Measurements from ENCODE around the gene RS1. TPM values are rescaled to one million over a fixed set of nuclear protein-coding genes. Genes with fewer than 3 reads are reported as not detected.

Gene RS1
- total and polyA plus RNA-seq, 2 of the 13 experiments (the other 11 are each of a cell fraction or from before 2014, with no cell fraction given), result not detected

GRCh38 chrX:18691431-18691830 lies 19.5 kb upstream of the RS1 start:
- POLR2A ChIA-PET, result no interaction called here
- no TSS peak for BruUV-seq (replicated peaks)
- WGBS (ENCODE audit: low lambda C conversion rate), result 0% methylated on average over 1 of the region's 1 CpG
- no peaks in the 10 kb centered on the region for H4K20me1 ChIP-seq (ENCODE audit: insufficient read depth, low read length)
- TF ChIP-seq KLF11 (CRISPR knock-in tag; IDR thresholded peaks at IDR 0.05), result no peak
- TF ChIP-seq MED13 (CRISPR knock-in tag; IDR thresholded peaks at IDR 0.05), result no peak
- no peaks in the 10 kb centered on the region for H3K9me3 ChIP-seq (ENCODE audit: low read length)
- ATAC-seq (no peak), FAIRE-seq (no peak), DNase-seq (ENCODE audit: low spot score) (no peak)
- no peaks in the 10 kb centered on the region for H3K27me3 ChIP-seq (ENCODE audit: control insufficient read depth in 1 of 2, insufficient read depth in 2 of 2, low read length in 2 of 2)
- H3K4me2 ChIP-seq (ENCODE audit: low read depth, low read length), result no peak overlapping the region
- H3K4me1 ChIP-seq (ENCODE audit: insufficient read depth, low read length), result no peaks in the 10 kb centered on the region
- in situ Hi-C loops (cut with HindIII; ENCODE audit: extremely low pct_ligation_motif_present, low pct_unique_long_range_greater_than_20kb) (no loop called here), intact Hi-C loops (cut with micrococcal nuclease; ENCODE audit: unreplicated experiment) (no loop called here)
- H3K79me2 ChIP-seq (ENCODE audit: insufficient read depth, low read length), result no peaks in the 10 kb centered on the region
- no peaks in the 10 kb centered on the region for H3K36me3 ChIP-seq (replicated peaks in 1 of 2; ENCODE audit: control insufficient read depth in 1 of 2, insufficient read depth in 2 of 2, low read length in 2 of 2)
- no peak overlapping the region for H3K9ac ChIP-seq (ENCODE audit: insufficient read depth, low read depth, low read length)
- no peak overlapping the region for H3K4me3 ChIP-seq (replicated peaks in 1 of 3; ENCODE audit: insufficient read depth in 1 of 3, low read depth in 2 of 3, low read length in 3 of 3)
- CTCF ChIA-PET (ENCODE audit: low intra/inter-chr PET ratio, low total read pairs), result no interaction called here
- H2AFZ ChIP-seq (ENCODE audit: low read length), result no peak overlapping the region
- H3K27ac ChIP-seq (ENCODE audit: extremely low read length, insufficient read depth, low read length), result no peak overlapping the region

DNA sequence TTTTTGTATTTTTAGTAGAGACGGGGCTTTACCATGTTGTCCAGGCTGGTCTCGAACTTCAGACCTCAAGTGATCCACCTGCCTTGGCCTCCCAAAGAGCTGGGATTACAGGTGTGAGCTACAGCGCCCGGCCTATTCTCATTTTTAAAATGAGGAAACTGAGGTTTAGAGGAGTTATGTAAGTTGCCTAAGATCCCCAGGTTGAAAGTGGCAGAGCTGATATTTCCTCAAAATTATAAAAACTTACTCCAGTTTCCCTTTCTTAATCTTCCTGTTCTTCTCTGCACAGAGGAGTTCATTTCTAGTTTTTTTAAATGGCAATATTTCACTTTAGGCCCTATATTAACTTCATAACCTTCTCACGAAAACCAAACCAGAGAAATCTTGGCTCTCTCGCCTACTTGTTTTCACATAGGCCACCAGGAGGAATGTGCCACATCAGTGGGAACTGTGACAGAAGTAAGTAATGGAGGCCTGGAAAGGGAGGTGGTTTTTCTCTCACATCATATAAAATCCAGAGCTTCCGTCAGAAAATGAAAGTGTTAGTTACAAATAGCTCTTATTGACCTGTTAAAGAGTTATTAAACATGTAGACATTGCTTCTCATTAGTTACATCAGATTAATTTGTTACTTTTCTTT lies 16.1 kb upstream of the RS1 start:
- POLR2A ChIA-PET, result no interaction called here
- H3K4me1 ChIP-seq (ENCODE audit: insufficient read depth, low read length), result no peaks in the 10 kb centered on the region
- no peaks in the 10 kb centered on the region for H3K27me3 ChIP-seq (ENCODE audit: control insufficient read depth in 1 of 2, insufficient read depth in 2 of 2, low read length in 2 of 2)
- no TSS peak for BruUV-seq (replicated peaks)
- WGBS (ENCODE audit: low lambda C conversion rate), result 60% methylated on average over 3 of the region's 7 CpGs
- no peaks in the 10 kb centered on the region for H3K79me2 ChIP-seq (ENCODE audit: insufficient read depth, low read length)
- TF ChIP-seq RARA (CRISPR knock-in tag; IDR thresholded peaks at IDR 0.05), result no peak
- no peak for TF ChIP-seq DPF2 (CRISPR knock-in tag; IDR thresholded peaks at IDR 0.05; ENCODE audit: borderline replicate concordance, low read depth)
- no peak for TF ChIP-seq ZNF205 (CRISPR knock-in tag; IDR thresholded peaks at IDR 0.05)
- TF ChIP-seq, protein P1, sequence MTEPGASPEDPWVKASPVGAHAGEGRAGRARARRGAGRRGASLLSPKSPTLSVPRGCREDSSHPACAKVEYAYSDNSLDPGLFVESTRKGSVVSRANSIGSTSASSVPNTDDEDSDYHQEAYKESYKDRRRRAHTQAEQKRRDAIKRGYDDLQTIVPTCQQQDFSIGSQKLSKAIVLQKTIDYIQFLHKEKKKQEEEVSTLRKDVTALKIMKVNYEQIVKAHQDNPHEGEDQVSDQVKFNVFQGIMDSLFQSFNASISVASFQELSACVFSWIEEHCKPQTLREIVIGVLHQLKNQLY (CRISPR knock-in tag; IDR thresholded peaks at IDR 0.05), result no peak
- no peak for TF ChIP-seq ZFP41 (CRISPR knock-in tag; IDR thresholded peaks at IDR 0.05; ENCODE audit: borderline replicate concordance)
- TF ChIP-seq MBNL3 (CRISPR knock-in tag; conservative IDR thresholded peaks at IDR 0.05), result no peak
- TF ChIP-seq, protein P2, sequence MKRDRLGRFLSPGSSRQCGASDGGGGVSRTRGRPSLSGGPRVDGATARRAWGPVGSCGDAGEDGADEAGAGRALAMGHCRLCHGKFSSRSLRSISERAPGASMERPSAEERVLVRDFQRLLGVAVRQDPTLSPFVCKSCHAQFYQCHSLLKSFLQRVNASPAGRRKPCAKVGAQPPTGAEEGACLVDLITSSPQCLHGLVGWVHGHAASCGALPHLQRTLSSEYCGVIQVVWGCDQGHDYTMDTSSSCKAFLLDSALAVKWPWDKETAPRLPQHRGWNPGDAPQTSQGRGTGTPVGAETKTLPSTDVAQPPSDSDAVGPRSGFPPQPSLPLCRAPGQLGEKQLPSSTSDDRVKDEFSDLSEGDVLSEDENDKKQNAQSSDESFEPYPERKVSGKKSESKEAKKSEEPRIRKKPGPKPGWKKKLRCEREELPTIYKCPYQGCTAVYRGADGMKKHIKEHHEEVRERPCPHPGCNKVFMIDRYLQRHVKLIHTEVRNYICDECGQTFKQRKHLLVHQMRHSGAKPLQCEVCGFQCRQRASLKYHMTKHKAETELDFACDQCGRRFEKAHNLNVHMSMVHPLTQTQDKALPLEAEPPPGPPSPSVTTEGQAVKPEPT (CRISPR knock-in tag; IDR thresholded peaks at IDR 0.05; ENCODE audit: low read depth), result no peak
- in situ Hi-C loops (cut with HindIII; ENCODE audit: extremely low pct_ligation_motif_present, low pct_unique_long_range_greater_than_20kb), result no loop called here
- no peaks in the 10 kb centered on the region for H3K36me3 ChIP-seq (replicated peaks in 1 of 2; ENCODE audit: control insufficient read depth in 1 of 2, insufficient read depth in 2 of 2, low read length in 2 of 2)
- H2AFZ ChIP-seq (ENCODE audit: low read length), result no peak overlapping the region
- no peaks in the 10 kb centered on the region for H4K20me1 ChIP-seq (ENCODE audit: insufficient read depth, low read length)
- intact Hi-C loops (cut with micrococcal nuclease; ENCODE audit: unreplicated experiment), result no loop called here
- H3K4me2 ChIP-seq (ENCODE audit: low read depth, low read length), result no peak overlapping the region
- H3K9me3 ChIP-seq (ENCODE audit: low read length), result no peaks in the 10 kb centered on the region
- CTCF ChIA-PET (ENCODE audit: low intra/inter-chr PET ratio, low total read pairs), result no interaction called here
- no peak for ATAC-seq
- DNase-seq (ENCODE audit: low spot score), result no peak
- no peak overlapping the region for H3K9ac ChIP-seq (ENCODE audit: insufficient read depth, low read depth, low read length)
- no peak overlapping the region for H3K4me3 ChIP-seq (replicated peaks in 1 of 3; ENCODE audit: insufficient read depth in 1 of 3, low read depth in 2 of 3, low read length in 3 of 3)
- H3K27ac ChIP-seq (ENCODE audit: extremely low read length, insufficient read depth, low read length), result no peak overlapping the region
- FAIRE-seq, result no peak
